Small intestine (tissue), 7 donors: ENCODE results near the gene MUC6. TPM values are rescaled to one million over a fixed set of nuclear protein-coding genes. Genes with fewer than 3 reads are reported as not detected.

ENCODE experiments used
- DNase-seq, 2 donors: peaks; one replicate each; pipeline versions ENCODE4 v3.0.0 to v3.0.0-alpha.2; 2013
- FAIRE-seq: peaks from 2 replicates; lab custom pipeline; 2012; peaks lifted over from hg19 to GRCh38; lab: Jason Lieb, UNC
- H3K27ac ChIP-seq, 3 donors: one replicate each; pipeline ENCODE4 v1.5.1; 2013; ENCODE audit warnings: low read length in 2 of 3, mild to moderate bottlenecking in 2 of 3, control low read depth in 1 of 3, inconsistent platforms in 1 of 3, low read depth in 1 of 3, moderate library complexity in 1 of 3
- H3K27me3 ChIP-seq, 3 donors: one replicate each; pipeline ENCODE4 v1.6.1; 2013; ENCODE audit warnings: low read length in 3 of 3, inconsistent platforms in 1 of 3; ENCODE audit not compliant: control insufficient read depth in 3 of 3, insufficient read depth in 3 of 3
- H3K36me3 ChIP-seq, 3 donors: one replicate each; pipeline ENCODE4 v1.6.1; 2013; ENCODE audit warnings: low read length in 3 of 3, inconsistent platforms in 1 of 3, low read depth in 1 of 3, mild to moderate bottlenecking in 1 of 3, moderate library complexity in 1 of 3; ENCODE audit not compliant: control insufficient read depth in 3 of 3, insufficient read depth in 2 of 3
- H3K4me1 ChIP-seq, 3 donors: one replicate each; pipeline ENCODE4 v1.6.1; 2013; ENCODE audit warnings: low read length in 2 of 3, inconsistent platforms in 1 of 3, low read depth in 1 of 3, mild to moderate bottlenecking in 1 of 3, moderate library complexity in 1 of 3; ENCODE audit not compliant: control insufficient read depth in 3 of 3, insufficient read depth in 2 of 3
- H3K4me3 ChIP-seq, 3 donors: one replicate each; pipeline ENCODE4 v1.5.1; 2013; ENCODE audit warnings: low read length in 3 of 3, control low read depth in 1 of 3, inconsistent platforms in 1 of 3, low read depth in 1 of 3, mild to moderate bottlenecking in 1 of 3, moderate library complexity in 1 of 3
- H3K9me3 ChIP-seq, 2 donors: one replicate each; pipeline ENCODE4 v1.6.1; 2013; ENCODE audit warnings: low read depth in 1 of 2, low read length in 1 of 2; ENCODE audit not compliant: control insufficient read depth in 2 of 2, insufficient read depth in 1 of 2
- WGBS, 3 donors: extraction: QIAGEN DNeasy Blood & Tissue Kit; methylation state at CpG; one replicate each; pipeline ENCODE4 v1.1.7; 2013; 5-methylcytosine and 5-hydroxymethylcytosine counted together
- polyA plus RNA-seq, 4 donors: library from polyadenylated mRNA; stranded (reverse) in 3 of 4; unstranded in 1 of 4; fragments of 200-250 nt in 3 of 4; fragments of 120-200 nt in 1 of 4; gene quantifications; one replicate each; pipeline versions ENCODE4 v1.2.1 to v1.2.3, GENCODE V29; 2013
- donor health status: healthy with polysubstance abuse.
- donor health status: control.
- donor health status: control.
- donor health status: Bipolar disorder and iron deficiency.
- donor health status: healthy.

The MUC6 gene
- polyA plus RNA-seq, 4 donors, result 0.09 to 0.34 (median 0.22) TPM; not detected in 1

DNA sequence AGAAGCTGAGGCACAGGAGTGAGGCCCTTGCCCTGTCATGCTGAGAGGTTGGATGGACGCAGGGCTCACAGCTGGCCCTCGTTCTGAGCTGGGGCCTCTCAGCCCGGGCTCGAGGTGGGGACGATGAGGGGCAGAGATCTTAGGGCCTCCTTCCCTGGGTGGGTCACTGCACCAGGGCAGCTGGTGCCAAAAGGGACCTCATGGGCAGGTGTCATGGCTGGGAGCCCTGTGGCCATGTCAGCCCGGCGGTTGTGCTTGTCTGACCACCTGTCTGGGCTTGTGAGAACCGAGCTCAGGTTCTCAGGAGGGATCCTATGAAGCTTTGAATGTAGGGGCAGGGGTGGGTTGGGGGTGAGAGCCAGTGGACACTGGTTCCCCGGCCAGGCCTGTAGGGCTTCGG, 1.8 kb upstream of the MUC6 start:
- no peak overlapping the region for H3K4me3 ChIP-seq
- no peaks in the 10 kb centered on the region for H3K9me3 ChIP-seq
- FAIRE-seq (no peak), DNase-seq (no peak)
- H3K36me3 ChIP-seq, result no peaks in the 10 kb centered on the region
- H3K4me1 ChIP-seq, result peaks cover 0 to 14% (median 0%) of the 10 kb centered on the region in 3 donors
- WGBS, 3 donors, result 74 to 77% (median 77%) methylated on average over 10 of the region's 10 CpGs
- no peak overlapping the region for H3K27ac ChIP-seq
- H3K27me3 ChIP-seq, result peaks cover 0 to 5% (median 4%) of the 10 kb centered on the region in 3 donors

DNA sequence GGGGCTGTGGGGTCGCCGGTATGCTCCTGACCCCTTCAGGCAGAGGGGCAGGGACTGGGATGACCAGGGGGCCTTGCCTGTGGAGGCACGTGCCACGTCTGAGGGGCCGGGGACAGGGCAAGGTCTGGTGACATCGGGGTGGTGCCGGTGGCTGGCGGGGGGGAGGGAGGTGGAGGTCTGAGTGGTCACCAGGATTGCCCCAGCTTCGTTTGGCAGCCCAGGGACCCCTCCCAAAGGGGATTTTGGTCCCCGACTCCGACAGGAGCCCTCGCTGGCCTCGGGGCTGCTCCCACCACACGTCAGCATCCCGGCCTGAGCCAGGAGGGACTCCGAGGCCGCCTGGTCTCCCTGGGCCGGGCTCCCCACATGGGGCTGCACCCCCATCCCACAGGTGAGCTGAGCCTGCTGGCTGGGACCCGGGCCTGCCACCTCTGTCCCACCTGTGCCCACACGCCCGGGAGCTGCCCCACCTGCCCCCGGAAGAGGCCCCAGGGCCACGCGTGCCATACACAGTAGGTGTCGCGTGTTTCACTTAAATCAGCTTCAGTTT, 1.1 kb upstream of the MUC6 start:
- WGBS, 3 donors, result 67 to 80% (median 68%) methylated on average over 21 to 26 of the region's 26 CpGs
- H3K4me1 ChIP-seq, result peaks cover 0 to 14% (median 0%) of the 10 kb centered on the region in 3 donors
- FAIRE-seq, result no peak

DNA sequence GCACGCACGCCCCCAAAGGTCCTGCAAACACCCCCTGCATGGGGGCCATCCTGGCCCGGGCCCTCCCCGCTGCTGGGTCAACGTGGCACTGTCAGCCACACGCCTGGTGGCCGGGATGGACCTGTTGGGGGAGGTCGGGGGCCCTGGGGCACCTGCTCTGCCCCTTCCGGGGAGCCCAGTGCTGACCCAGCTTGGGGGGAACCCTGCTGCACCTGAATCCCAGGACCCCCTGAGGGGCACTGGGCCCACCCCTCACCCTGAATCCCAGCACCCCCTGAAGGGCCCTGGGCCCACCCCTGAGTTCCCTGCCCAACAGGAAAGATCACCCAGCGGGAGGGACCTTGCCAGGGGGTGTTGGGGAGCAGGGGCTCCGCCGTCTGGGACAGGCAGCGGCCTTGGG, 413 bp upstream of the MUC6 start:
- DNase-seq (no peak), FAIRE-seq (no peak)
- no peaks in the 10 kb centered on the region for H3K36me3 ChIP-seq
- peaks cover 0 to 9% (median 0%) of the 10 kb centered on the region in 3 donors for H3K4me1 ChIP-seq
- no peak overlapping the region for H3K27ac ChIP-seq
- peaks cover 0 to 5% (median 4%) of the 10 kb centered on the region in 3 donors for H3K27me3 ChIP-seq
- H3K9me3 ChIP-seq, result no peaks in the 10 kb centered on the region
- H3K4me3 ChIP-seq, result no peak overlapping the region
- 36 to 64% (median 41%) methylated on average over 11 to 13 of the region's 13 CpGs for WGBS, 3 donors

More for the DNA sequence above, 1.1 kb upstream of the MUC6 start:
- Histone ChIP-seq H3K27ac (no peak overlapping the region), H3K9me3 (no peaks in the 10 kb centered on the region), H3K27me3 (peaks cover 0 to 5% (median 4%) of the 10 kb centered on the region in 3 donors), H3K36me3 (no peaks in the 10 kb centered on the region), H3K4me3 (no peak overlapping the region)
- DNase-seq, result no peak

DNA sequence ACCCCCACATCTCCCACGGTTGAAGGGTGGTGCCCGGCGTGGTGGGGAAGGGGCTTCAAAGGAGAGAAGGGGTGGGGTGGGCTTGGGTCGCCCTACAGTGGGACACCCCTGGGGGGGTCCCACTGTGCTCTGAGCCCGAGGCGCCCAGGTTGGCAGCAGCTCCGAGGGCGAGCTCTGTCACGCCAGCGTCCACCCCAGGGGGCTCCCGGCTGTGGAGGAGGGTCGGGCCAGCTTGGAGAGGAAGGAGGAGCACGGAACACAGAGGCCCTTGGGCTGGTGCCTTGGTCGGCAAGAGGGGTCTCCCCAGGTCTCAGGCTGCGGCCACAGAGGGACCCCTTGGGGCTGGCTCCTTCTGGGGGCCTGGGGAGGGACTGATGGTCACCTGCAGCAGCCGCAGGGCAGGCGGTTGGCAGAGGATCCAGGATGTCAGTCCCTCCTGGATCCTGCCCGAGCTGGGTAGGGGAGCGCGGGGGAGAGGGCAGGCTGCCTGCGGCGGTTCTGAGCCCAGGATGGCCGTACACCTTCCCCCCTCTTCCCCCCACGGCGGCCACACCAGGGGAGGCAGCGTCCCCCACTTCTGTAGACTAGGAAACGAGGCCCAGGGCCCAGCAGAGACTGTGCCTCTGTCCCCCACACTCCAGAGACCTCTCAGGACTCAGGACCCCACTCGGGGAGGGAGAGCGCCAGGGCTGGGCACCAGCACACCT, 788 bp downstream of the MUC6 start:
- no peak overlapping the region for H3K27ac ChIP-seq
- FAIRE-seq (no peak), DNase-seq (no peak)
- peaks cover 0 to 5% (median 4%) of the 10 kb centered on the region in 3 donors for H3K27me3 ChIP-seq
- no peaks in the 10 kb centered on the region for H3K9me3 ChIP-seq
- no peak overlapping the region for H3K4me3 ChIP-seq
- H3K36me3 ChIP-seq, result no peaks in the 10 kb centered on the region
- WGBS, 3 donors, result 77 to 83% (median 80%) methylated on average over 22 to 29 of the region's 29 CpGs
- no peaks in the 10 kb centered on the region for H3K4me1 ChIP-seq

DNA sequence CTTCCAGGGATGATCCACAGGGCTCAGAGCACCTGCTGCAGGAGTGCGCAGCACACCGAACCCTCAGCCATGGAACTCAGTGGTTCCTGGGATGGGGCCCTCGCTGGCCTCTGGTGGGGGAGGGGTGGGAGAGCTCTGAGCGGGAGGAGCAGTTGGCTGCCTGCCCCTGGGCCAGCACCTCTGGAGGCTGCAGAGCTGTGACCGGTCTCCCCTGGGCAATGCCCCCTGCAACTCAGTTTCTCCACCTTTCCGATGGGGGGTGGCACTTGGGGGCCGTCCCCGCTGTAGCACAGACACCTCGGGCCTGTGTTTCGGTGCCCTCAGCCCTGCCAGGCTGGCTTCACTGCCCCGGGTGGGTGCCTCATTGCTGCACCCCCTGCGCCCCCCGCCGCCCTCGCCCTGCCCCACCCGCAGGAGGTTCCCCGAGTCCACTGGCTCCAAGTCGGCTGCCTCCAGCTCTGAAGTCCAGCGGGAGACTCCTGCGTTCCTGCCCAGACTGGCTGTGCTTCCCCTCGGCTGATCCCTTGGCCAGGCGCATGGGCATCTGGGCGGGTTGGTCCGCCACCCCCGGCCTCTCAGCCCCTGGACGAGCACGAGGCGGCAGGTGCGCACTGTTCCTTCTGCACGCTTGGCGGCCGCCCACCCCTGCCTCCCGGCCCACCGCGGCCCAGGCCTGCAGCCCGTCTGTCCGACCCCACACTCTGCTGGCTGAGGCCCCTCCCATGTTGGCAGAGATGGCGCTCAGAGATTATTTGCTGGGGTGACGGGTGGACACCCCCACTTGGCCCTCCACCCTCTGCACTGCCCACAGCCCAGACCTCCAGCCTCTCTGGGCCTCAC, 1.8 kb downstream of the MUC6 start:
- H3K4me3 ChIP-seq, result no peak overlapping the region
- 61 to 78% (median 62%) methylated on average over 36 to 39 of the region's 39 CpGs for WGBS, 3 donors

DNA sequence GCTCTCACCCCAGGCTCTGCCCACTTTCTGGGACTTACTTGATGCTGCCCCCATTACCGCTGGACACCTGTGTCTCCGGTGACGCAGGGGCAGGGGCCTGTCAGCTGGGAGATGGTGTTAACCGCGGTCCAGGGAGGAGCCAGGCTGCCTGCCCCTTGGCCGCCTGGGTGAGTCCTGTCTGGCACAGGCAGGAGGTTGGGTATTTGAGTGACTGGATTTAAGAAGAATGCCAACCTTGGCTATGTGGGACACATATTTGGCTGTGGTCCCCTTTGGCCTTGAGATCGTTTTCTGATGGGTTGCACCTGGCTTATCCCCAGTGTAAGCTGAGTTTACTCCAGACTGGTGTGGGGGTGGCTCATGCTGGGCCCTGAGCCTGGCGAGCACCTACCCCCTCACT, 2.5 kb downstream of the MUC6 start:
- FAIRE-seq (no peak), DNase-seq (no peak)
- peaks cover 0 to 5% (median 4%) of the 10 kb centered on the region in 3 donors for H3K27me3 ChIP-seq
- H3K4me3 ChIP-seq, result no peak overlapping the region
- H3K36me3 ChIP-seq, result no peaks in the 10 kb centered on the region
- 58 to 82% (median 67%) methylated on average over 7 to 8 of the region's 8 CpGs for WGBS, 3 donors
- H3K4me1 ChIP-seq, result no peaks in the 10 kb centered on the region
- H3K27ac ChIP-seq, result no peak overlapping the region
- H3K9me3 ChIP-seq, result no peaks in the 10 kb centered on the region

More for the DNA sequence above, 1.8 kb downstream of the MUC6 start:
- FAIRE-seq (no peak), DNase-seq (no peak)
- no peaks in the 10 kb centered on the region for H3K4me1 ChIP-seq
- H3K27ac ChIP-seq, result no peak overlapping the region
- no peaks in the 10 kb centered on the region for H3K9me3 ChIP-seq
- no peaks in the 10 kb centered on the region for H3K36me3 ChIP-seq
- peaks cover 0 to 5% (median 4%) of the 10 kb centered on the region in 3 donors for H3K27me3 ChIP-seq

DNA sequence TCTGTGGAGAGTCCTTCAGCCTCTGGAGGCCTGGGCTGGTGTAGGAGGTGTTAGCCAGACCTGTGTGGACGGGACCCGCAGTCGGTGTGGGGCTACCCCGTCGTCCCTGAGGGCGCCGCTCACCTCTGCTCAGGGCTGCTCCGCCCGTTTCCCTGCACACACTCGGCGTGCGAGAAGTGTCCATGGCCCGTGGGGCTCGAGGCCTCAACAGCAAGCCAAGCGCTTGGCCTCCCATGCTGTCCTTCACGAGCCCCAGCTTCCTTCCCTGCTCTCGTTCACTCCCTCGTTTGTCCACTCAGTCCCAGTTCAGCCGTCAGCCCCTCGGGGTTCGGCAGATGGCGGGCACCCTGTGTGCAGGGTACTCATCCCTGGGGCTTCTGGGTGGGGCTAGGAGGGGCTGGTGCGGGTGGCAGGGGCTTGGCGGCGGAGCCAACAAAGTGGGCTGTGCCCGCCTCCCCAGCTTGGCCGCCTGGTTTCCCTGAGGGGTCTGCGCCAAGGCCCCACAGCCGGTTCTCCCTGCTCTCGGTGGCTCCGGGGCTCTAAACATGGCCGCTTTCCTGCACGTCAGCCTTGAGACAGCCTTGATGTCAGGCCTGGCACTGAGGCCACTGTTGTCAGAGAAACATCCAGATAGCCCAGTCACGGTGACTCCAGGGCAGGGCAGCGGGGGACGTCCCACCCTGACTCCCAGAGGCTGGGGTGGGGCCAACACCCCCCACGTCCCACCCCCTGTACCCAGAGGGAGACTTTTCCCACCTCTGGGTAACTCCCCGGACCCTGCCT, 3.3 kb downstream of the MUC6 start:
- WGBS, 3 donors, result 72 to 80% (median 77%) methylated on average over 36 to 38 of the region's 38 CpGs
- DNase-seq (no peak), FAIRE-seq (no peak)
- no peak overlapping the region for H3K27ac ChIP-seq
- no peaks in the 10 kb centered on the region for H3K9me3 ChIP-seq
- no peaks in the 10 kb centered on the region for H3K36me3 ChIP-seq
- no peak overlapping the region for H3K4me3 ChIP-seq
- H3K27me3 ChIP-seq, result peaks cover 0 to 5% (median 4%) of the 10 kb centered on the region in 3 donors
- no peaks in the 10 kb centered on the region for H3K4me1 ChIP-seq
